ENCODE data around the gene CNBD2. TPM values are rescaled to one million over a fixed set of nuclear protein-coding genes. Genes with fewer than 3 reads are reported as not detected.

Gene CNBD2
- total and polyA plus RNA-seq, 10 of the 15 experiments (the other 5 are each of a cell fraction or from before 2014, with no cell fraction given) = 0.86 to 7.4 (median 4.6) TPM

DNA sequence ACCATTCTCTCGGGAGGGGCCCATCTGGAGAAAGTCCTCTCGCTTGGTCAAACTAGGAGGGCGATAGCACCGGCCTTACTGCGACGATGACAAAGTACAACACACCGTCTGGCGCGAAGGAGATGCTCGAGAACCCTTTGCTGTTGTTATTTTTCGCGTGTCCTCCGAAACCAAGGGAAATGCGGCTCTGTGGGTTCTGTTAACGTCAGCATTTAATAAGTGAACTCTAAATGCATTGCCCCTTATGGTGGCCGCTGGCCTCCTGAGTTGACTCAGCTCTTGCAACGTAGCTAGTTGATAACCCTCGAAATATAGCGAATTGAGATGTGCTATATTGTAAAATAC lies 13.5 kb upstream of the CNBD2 start (continued):
- TF ChIP-seq ZNF207 (IDR thresholded peaks at IDR 0.05; ENCODE audit: borderline replicate concordance) (no peak), HDAC6 (IDR thresholded peaks at IDR 0.05; ENCODE audit: unreplicated experiment) (no peak), MLLT1 (IDR thresholded peaks at IDR 0.05) (0 out of 2 replicates have a peak, but pooled peaks have one; percentile 15), BACH1 (IDR thresholded peaks at IDR 0.05; ENCODE audit: borderline replicate concordance) (no peak), MEF2B (IDR thresholded peaks at IDR 0.05; ENCODE audit: partially characterized antibody, poor library complexity, severe bottlenecking) (no peak), RBBP5 (conservative IDR thresholded peaks at IDR 0.05) (no peak), MYB (IDR thresholded peaks at IDR 0.05; ENCODE audit: borderline replicate concordance, low read depth, low read length) (no peak), ETV6 (conservative IDR thresholded peaks at IDR 0.05 in 1 of 2, IDR thresholded peaks at IDR 0.05 in 1 of 2; ENCODE audit: borderline replicate concordance in 1 of 2, low read depth in 1 of 2) (no peak), CEBPB (IDR thresholded peaks at IDR 0.05; ENCODE audit: borderline replicate concordance in 1 of 2, low read depth in 2 of 2, low read length in 2 of 2) (no peak), RB1 (IDR thresholded peaks at IDR 0.05; ENCODE audit: borderline replicate concordance) (no peak), SRF (IDR thresholded peaks at IDR 0.05; ENCODE audit: low read depth in 2 of 2, low read length in 2 of 2) (no peak), CBX5 (IDR thresholded peaks at IDR 0.05; ENCODE audit: low read depth) (no peak), TBL1XR1 (IDR thresholded peaks at IDR 0.05; ENCODE audit: low read depth, low read length) (no peak), TCF7 (IDR thresholded peaks at IDR 0.05; ENCODE audit: borderline replicate concordance) (no peak), SMAD1 (IDR thresholded peaks at IDR 0.05; ENCODE audit: low read depth, partially characterized antibody) (no peak), RUNX3 (IDR thresholded peaks at IDR 0.05; ENCODE audit: low read length) (peak; percentile 33; the same call in 1 of the 2 replicates), CREB1 (IDR thresholded peaks at IDR 0.05; ENCODE audit: low read depth) (no peak), RAD21 (IDR thresholded peaks at IDR 0.05; ENCODE audit: insufficient read depth, low read depth, low read length) (no peak), KAT2A (conservative IDR thresholded peaks at IDR 0.05; ENCODE audit: control insufficient read depth, low read depth, low read length) (no peak)
- TF ChIP-seq, protein P1, sequence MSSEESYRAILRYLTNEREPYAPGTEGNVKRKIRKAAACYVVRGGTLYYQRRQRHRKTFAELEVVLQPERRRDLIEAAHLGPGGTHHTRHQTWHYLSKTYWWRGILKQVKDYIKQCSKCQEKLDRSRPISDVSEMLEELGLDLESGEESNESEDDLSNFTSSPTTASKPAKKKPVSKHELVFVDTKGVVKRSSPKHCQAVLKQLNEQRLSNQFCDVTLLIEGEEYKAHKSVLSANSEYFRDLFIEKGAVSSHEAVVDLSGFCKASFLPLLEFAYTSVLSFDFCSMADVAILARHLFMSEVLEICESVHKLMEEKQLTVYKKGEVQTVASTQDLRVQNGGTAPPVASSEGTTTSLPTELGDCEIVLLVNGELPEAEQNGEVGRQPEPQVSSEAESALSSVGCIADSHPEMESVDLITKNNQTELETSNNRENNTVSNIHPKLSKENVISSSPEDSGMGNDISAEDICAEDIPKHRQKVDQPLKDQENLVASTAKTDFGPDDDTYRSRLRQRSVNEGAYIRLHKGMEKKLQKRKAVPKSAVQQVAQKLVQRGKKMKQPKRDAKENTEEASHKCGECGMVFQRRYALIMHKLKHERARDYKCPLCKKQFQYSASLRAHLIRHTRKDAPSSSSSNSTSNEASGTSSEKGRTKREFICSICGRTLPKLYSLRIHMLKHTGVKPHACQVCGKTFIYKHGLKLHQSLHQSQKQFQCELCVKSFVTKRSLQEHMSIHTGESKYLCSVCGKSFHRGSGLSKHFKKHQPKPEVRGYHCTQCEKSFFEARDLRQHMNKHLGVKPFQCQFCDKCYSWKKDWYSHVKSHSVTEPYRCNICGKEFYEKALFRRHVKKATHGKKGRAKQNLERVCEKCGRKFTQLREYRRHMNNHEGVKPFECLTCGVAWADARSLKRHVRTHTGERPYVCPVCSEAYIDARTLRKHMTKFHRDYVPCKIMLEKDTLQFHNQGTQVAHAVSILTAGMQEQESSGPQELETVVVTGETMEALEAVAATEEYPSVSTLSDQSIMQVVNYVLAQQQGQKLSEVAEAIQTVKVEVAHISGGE (CRISPR knock-in tag; IDR thresholded peaks at IDR 0.05) = no peak
- TF ChIP-seq, protein P2, sequence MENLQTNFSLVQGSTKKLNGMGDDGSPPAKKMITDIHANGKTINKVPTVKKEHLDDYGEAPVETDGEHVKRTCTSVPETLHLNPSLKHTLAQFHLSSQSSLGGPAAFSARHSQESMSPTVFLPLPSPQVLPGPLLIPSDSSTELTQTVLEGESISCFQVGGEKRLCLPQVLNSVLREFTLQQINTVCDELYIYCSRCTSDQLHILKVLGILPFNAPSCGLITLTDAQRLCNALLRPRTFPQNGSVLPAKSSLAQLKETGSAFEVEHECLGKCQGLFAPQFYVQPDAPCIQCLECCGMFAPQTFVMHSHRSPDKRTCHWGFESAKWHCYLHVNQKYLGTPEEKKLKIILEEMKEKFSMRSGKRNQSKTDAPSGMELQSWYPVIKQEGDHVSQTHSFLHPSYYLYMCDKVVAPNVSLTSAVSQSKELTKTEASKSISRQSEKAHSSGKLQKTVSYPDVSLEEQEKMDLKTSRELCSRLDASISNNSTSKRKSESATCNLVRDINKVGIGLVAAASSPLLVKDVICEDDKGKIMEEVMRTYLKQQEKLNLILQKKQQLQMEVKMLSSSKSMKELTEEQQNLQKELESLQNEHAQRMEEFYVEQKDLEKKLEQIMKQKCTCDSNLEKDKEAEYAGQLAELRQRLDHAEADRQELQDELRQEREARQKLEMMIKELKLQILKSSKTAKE (IDR thresholded peaks at IDR 0.05; ENCODE audit: low read depth, poor library complexity, severe bottlenecking) = peak; percentile 61
- TF ChIP-seq, protein P3, sequence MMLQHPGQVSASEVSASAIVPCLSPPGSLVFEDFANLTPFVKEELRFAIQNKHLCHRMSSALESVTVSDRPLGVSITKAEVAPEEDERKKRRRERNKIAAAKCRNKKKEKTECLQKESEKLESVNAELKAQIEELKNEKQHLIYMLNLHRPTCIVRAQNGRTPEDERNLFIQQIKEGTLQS (IDR thresholded peaks at IDR 0.05; ENCODE audit: borderline replicate concordance, extremely low read depth, low read depth, low read length) = no peak
- TF ChIP-seq, protein P4, sequence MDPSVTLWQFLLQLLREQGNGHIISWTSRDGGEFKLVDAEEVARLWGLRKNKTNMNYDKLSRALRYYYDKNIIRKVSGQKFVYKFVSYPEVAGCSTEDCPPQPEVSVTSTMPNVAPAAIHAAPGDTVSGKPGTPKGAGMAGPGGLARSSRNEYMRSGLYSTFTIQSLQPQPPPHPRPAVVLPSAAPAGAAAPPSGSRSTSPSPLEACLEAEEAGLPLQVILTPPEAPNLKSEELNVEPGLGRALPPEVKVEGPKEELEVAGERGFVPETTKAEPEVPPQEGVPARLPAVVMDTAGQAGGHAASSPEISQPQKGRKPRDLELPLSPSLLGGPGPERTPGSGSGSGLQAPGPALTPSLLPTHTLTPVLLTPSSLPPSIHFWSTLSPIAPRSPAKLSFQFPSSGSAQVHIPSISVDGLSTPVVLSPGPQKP (IDR thresholded peaks at IDR 0.05; ENCODE audit: low read depth, low read length) = no peak

All from GM12878 (cell line).